Fibroblast of lung (primary cell): ENCODE measurements around the gene C4orf17. TPM values are rescaled to one million over a fixed set of nuclear protein-coding genes. Genes with fewer than 3 reads are reported as not detected.

Source experiments
- DNase-seq, 2 donors: peaks; one replicate each; pipeline versions ENCODE4 v3.0.0 to v3.0.0-alpha.2; 2010; ENCODE audit warnings: low read depth in 2 of 2
- H2AFZ ChIP-seq: 2 replicates; pipeline ENCODE4 v1.5.1; 2012; ENCODE audit warnings: low read length, control low read depth, inconsistent platforms
- H3K27ac ChIP-seq: 2 replicates; pipeline ENCODE4 v1.5.1; 2011; ENCODE audit warnings: low read length, control low read depth; ENCODE audit not compliant: insufficient read depth
- H3K27me3 ChIP-seq: 2 replicates; pipeline ENCODE4 v1.5.1; 2011; ENCODE audit warnings: mild to moderate bottlenecking, low read length; ENCODE audit not compliant: control insufficient read depth, insufficient read depth
- H3K36me3 ChIP-seq: 2 replicates; pipeline ENCODE4 v1.5.1; 2011; ENCODE audit warnings: low read length; ENCODE audit not compliant: control insufficient read depth, insufficient read depth
- H3K4me1 ChIP-seq: 2 replicates; pipeline ENCODE4 v1.5.1; 2011; ENCODE audit warnings: low read length; ENCODE audit not compliant: control insufficient read depth, insufficient read depth; ENCODE audit errors: extremely low read depth
- H3K4me2 ChIP-seq: 2 replicates; pipeline ENCODE4 v1.5.1; 2011; ENCODE audit warnings: low read length, control low read depth; ENCODE audit not compliant: insufficient read depth; ENCODE audit errors: extremely low read depth
- H3K4me3 ChIP-seq, 4 experiments: fragments of 200-600 bp in 1 of 4; sonication (generic) in 1 of 4; replicated peaks in 1 of 4; 2 replicates each; pipeline ENCODE4 v1.5.1; 2011 to 2016; ENCODE audit warnings: low read length in 4 of 4, low read depth in 3 of 4, mild to moderate bottlenecking in 3 of 4, control low read depth in 2 of 4, inconsistent platforms in 1 of 4, mixed read lengths in 1 of 4; ENCODE audit not compliant: insufficient read depth in 1 of 4; ENCODE audit errors: control extremely low read depth in 1 of 4
- H3K79me2 ChIP-seq: 2 replicates; pipeline ENCODE4 v1.5.1; 2012; ENCODE audit warnings: mild to moderate bottlenecking, low read length, inconsistent platforms; ENCODE audit not compliant: control insufficient read depth, insufficient read depth
- H3K9ac ChIP-seq: 2 replicates; pipeline ENCODE4 v1.5.1; 2011; ENCODE audit warnings: mild to moderate bottlenecking, low read length, control low read depth; ENCODE audit not compliant: insufficient read depth
- H3K9me3 ChIP-seq: 2 replicates; pipeline ENCODE4 v1.5.1; 2012; ENCODE audit warnings: low read depth, low read length; ENCODE audit not compliant: control insufficient read depth, insufficient read depth
- H4K20me1 ChIP-seq: 2 replicates; pipeline ENCODE4 v1.5.1; 2011; ENCODE audit warnings: low read length; ENCODE audit not compliant: control insufficient read depth, insufficient read depth; ENCODE audit errors: extremely low read depth
- EZH2 ChIP-seq: IDR thresholded peaks from 2 replicates; pipeline ENCODE4 v1.5.1; 2012; ENCODE audit warnings: low read length, control low read depth, mild to moderate bottlenecking; ENCODE audit errors: missing control alignments
- polyA plus RNA-seq, 2 donors: library from polyadenylated mRNA; depleted of rRNA in 1 of 2; stranded (reverse) in 1 of 2; unstranded in 1 of 2; fragments of >200 nt; gene quantifications; 2 replicates each; pipeline ENCODE4 v1.2.1, GENCODE V29; 2011 to 2012; ENCODE audit warnings: missing spikeins in 1 of 2
- total RNA-seq: library from RNA; depleted of rRNA; stranded (reverse); fragments of >200 nt; gene quantifications from 2 replicates; pipeline ENCODE4 v1.2.1, GENCODE V29; 2014
- TF ChIP-seq, protein P1 (sequence below), 2 donors: IDR thresholded peaks in 1 of 2; conservative IDR thresholded peaks in 1 of 2; 1 replicate in 1 of 2; 2 replicates in 1 of 2; pipeline ENCODE4 v1.5.1; 2011 to 2012; ENCODE audit warnings: low read length in 2 of 2, control low read depth in 1 of 2, inconsistent platforms in 1 of 2, low read depth in 1 of 2, mild to moderate bottlenecking in 1 of 2

Gene C4orf17
- total and polyA plus RNA-seq, 2 donors (not counting 1 experiment from before 2014, with no cell fraction given): not detected

GRCh38 chr4:99540277-99540939 lies 29.6 kb downstream of the C4orf17 start:
- Histone ChIP-seq H3K79me2 (no peaks in the 10 kb centered on the region), H3K27ac (no peak overlapping the region), H3K9me3 (no peaks in the 10 kb centered on the region), H3K36me3 (no peaks in the 10 kb centered on the region), H3K4me3 (no peak overlapping the region), H2AFZ (no peak overlapping the region), H4K20me1 (no peaks in the 10 kb centered on the region), H3K4me2 (no peak overlapping the region), H3K9ac (no peak overlapping the region), H3K27me3 (peaks cover 8% of the 10 kb centered on the region), H3K4me1 (no peaks in the 10 kb centered on the region)
- TF ChIP-seq EZH2: no peak
- TF ChIP-seq, protein P1, sequence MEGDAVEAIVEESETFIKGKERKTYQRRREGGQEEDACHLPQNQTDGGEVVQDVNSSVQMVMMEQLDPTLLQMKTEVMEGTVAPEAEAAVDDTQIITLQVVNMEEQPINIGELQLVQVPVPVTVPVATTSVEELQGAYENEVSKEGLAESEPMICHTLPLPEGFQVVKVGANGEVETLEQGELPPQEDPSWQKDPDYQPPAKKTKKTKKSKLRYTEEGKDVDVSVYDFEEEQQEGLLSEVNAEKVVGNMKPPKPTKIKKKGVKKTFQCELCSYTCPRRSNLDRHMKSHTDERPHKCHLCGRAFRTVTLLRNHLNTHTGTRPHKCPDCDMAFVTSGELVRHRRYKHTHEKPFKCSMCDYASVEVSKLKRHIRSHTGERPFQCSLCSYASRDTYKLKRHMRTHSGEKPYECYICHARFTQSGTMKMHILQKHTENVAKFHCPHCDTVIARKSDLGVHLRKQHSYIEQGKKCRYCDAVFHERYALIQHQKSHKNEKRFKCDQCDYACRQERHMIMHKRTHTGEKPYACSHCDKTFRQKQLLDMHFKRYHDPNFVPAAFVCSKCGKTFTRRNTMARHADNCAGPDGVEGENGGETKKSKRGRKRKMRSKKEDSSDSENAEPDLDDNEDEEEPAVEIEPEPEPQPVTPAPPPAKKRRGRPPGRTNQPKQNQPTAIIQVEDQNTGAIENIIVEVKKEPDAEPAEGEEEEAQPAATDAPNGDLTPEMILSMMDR (conservative IDR thresholded peaks at IDR 0.05 in 1 of 2, IDR thresholded peaks at IDR 0.05 in 1 of 2; ENCODE audit: low read depth in 1 of 2, low read length in 2 of 2): no peak
- no peak for DNase-seq

GRCh38 chr4:99552872-99553271 lies 42.1 kb downstream of the C4orf17 start:
- no peak for DNase-seq
- no peak overlapping the region for H3K4me2 ChIP-seq
- H4K20me1 ChIP-seq: no peaks in the 10 kb centered on the region
- no peaks in the 10 kb centered on the region for H3K4me1 ChIP-seq
- H3K4me3 ChIP-seq: no peak overlapping the region
- H3K27me3 ChIP-seq: no peaks in the 10 kb centered on the region
- H2AFZ ChIP-seq: no peak overlapping the region
- TF ChIP-seq, protein P1 (conservative IDR thresholded peaks at IDR 0.05 in 1 of 2, IDR thresholded peaks at IDR 0.05 in 1 of 2; ENCODE audit: low read depth in 1 of 2, low read length in 2 of 2): no peak
- TF ChIP-seq EZH2: no peak
- H3K9me3 ChIP-seq: no peaks in the 10 kb centered on the region
- no peaks in the 10 kb centered on the region for H3K79me2 ChIP-seq
- H3K36me3 ChIP-seq: no peaks in the 10 kb centered on the region
- no peak overlapping the region for H3K27ac ChIP-seq
- H3K9ac ChIP-seq: no peak overlapping the region

- DNase-seq: peak; percentile 99
- Histone ChIP-seq H4K20me1 (no peaks in the 10 kb centered on the region), H3K4me3 (peak within 1 kb of the TSS; percentile 76 to 97 (median 93)), H3K27ac (peak within 1 kb of the TSS; percentile 99), H3K4me2 (peak within 1 kb of the TSS; percentile 81), H3K9ac (peak within 1 kb of the TSS; percentile 87), H3K9me3 (no peaks in the 10 kb centered on the region), H3K27me3 (no peaks in the 10 kb centered on the region), H2AFZ (peak within 1 kb of the TSS; percentile 96), H3K79me2 (no peaks in the 10 kb centered on the region), H3K4me1 (no peaks in the 10 kb centered on the region), H3K36me3 (no peaks in the 10 kb centered on the region)
- TF ChIP-seq, protein P1 (conservative IDR thresholded peaks at IDR 0.05 in 1 of 2, IDR thresholded peaks at IDR 0.05 in 1 of 2; ENCODE audit: low read depth in 1 of 2, low read length in 2 of 2): no peak
- TF ChIP-seq EZH2: no peak
Measured at GRCh38 chr4:99563310-99564186, 52.7 kb downstream of the C4orf17 start, which contains the start of gene TRMT10A. TSS of gene TRMT10A (minus strand) at chr4:99564039. CDS start at chr4:99559338, 4,701 bp downstream.
